CD4-positive, CD25-positive, alpha-beta regulatory T cell (primary cell): Measurements from ENCODE around the gene SCN10A. TPM values are rescaled to one million over a fixed set of nuclear protein-coding genes. Genes with fewer than 3 reads are reported as not detected.

Source experiments
- ATAC-seq, 2 donors: fragments of 150-1000 bp; cut with Tn5 transposase; one replicate each; pipeline ENCODE4 v1.10.0; 2021; ENCODE audit warnings: low read depth in 2 of 2, moderate number of reproducible peaks in 2 of 2, moderate library complexity in 1 of 2
- DNase-seq, 3 donors: peaks; one replicate each; pipeline versions ENCODE4 v3.0.0 to v3.0.0-alpha.2; 2012 to 2022; ENCODE audit warnings: mixed read lengths in 1 of 3
- H3K27ac ChIP-seq: one replicate; pipeline ENCODE4 v1.7.0; 2013; ENCODE audit warnings: mild to moderate bottlenecking, low read length; ENCODE audit not compliant: insufficient read depth, poor library complexity, severe bottlenecking
- H3K27me3 ChIP-seq: one replicate; pipeline ENCODE4 v1.7.0; 2013; ENCODE audit warnings: low read length; ENCODE audit not compliant: control insufficient read depth, insufficient read depth
- H3K36me3 ChIP-seq: one replicate; pipeline ENCODE4 v1.7.0; 2013; ENCODE audit warnings: mild to moderate bottlenecking, low read length, moderate library complexity; ENCODE audit not compliant: control insufficient read depth, insufficient read depth
- H3K4me1 ChIP-seq: 2 replicates; pipeline ENCODE4 v1.7.0; 2013; ENCODE audit warnings: mild to moderate bottlenecking, low read length; ENCODE audit not compliant: insufficient read depth, control insufficient read depth, poor library complexity, severe bottlenecking
- H3K4me3 ChIP-seq: one replicate; pipeline ENCODE4 v1.7.0; 2013; ENCODE audit warnings: low read depth, mild to moderate bottlenecking, low read length, moderate library complexity
- H3K9me3 ChIP-seq, 2 experiments: 1 replicate in 1 of 2; 2 replicates in 1 of 2; pipeline ENCODE4 v1.7.0; 2013; ENCODE audit warnings: low read length in 2 of 2, mild to moderate bottlenecking in 1 of 2, moderate library complexity in 1 of 2; ENCODE audit not compliant: control insufficient read depth in 2 of 2
- H3K27ac Mint-ChIP-seq, 3 donors: one replicate each; pipeline ENCODE4 v1.8.0; 2020 to 2022; ENCODE audit warnings: mild to moderate bottlenecking in 3 of 3, mixed read lengths in 3 of 3, moderate library complexity in 2 of 3
- H3K27me3 Mint-ChIP-seq: one replicate; pipeline ENCODE4 v1.8.0; 2022; ENCODE audit warnings: mild to moderate bottlenecking, mixed read lengths
- H3K36me3 Mint-ChIP-seq: one replicate; pipeline ENCODE4 v1.8.0; 2020; ENCODE audit warnings: mixed read lengths
- H3K4me1 Mint-ChIP-seq, 4 donors: one replicate each; pipeline ENCODE4 v1.8.0; 2020 to 2022; ENCODE audit warnings: mixed read lengths in 4 of 4, mild to moderate bottlenecking in 1 of 4
- H3K4me3 Mint-ChIP-seq, 4 donors: one replicate each; pipeline ENCODE4 v1.8.0; 2020 to 2022; ENCODE audit warnings: mild to moderate bottlenecking in 4 of 4, mixed read lengths in 4 of 4, moderate library complexity in 3 of 4
- H3K9me3 Mint-ChIP-seq, 7 donors: one replicate each; pipeline ENCODE4 v1.8.0; 2020 to 2022; ENCODE audit warnings: mixed read lengths in 7 of 7, mild to moderate bottlenecking in 3 of 7, moderate library complexity in 2 of 7
- polyA plus RNA-seq, 4 donors: library from polyadenylated mRNA; unstranded; fragments of 300-500 nt; fragmentation: Illumina TruSeq; gene quantifications; one replicate each; pipeline ENCODE4 v1.2.3, GENCODE V29; 2021
- total RNA-seq: library from RNA; stranded (reverse); gene quantifications from one replicate; pipeline ENCODE4 v1.2.3, GENCODE V29; 2022

SCN10A gene
- total and polyA plus RNA-seq, 5 donors from 2014 or later: not detected

GRCh38 chr3:38717355-38718240 lies 98.4 kb downstream of the SCN10A start:
- Mint-ChIP-seq H3K9me3 (peaks cover 0 to 2% (median 0%) of the 10 kb centered on the region in 7 donors), H3K27ac (no peak overlapping the region), H3K36me3 (no peaks in the 10 kb centered on the region), H3K4me1 (no peaks in the 10 kb centered on the region), H3K4me3 (no peak overlapping the region), H3K27me3 (no peaks in the 10 kb centered on the region)
- H3K4me3 ChIP-seq: no peak overlapping the region
- H3K4me1 ChIP-seq: no peaks in the 10 kb centered on the region
- no peak for DNase-seq
- H3K27ac ChIP-seq: no peak overlapping the region
- H3K9me3 ChIP-seq: no peaks in the 10 kb centered on the region
- no peaks in the 10 kb centered on the region for H3K36me3 ChIP-seq
- no peak for ATAC-seq
- no peaks in the 10 kb centered on the region for H3K27me3 ChIP-seq

GRCh38 chr3:38713121-38713520 lies 102.9 kb downstream of the SCN10A start:
- Mint-ChIP-seq H3K27ac (no peak overlapping the region), H3K4me3 (no peak overlapping the region), H3K9me3 (peaks cover 0 to 3% (median 0%) of the 10 kb centered on the region in 7 donors), H3K27me3 (peaks cover 4% of the 10 kb centered on the region), H3K4me1 (no peaks in the 10 kb centered on the region), H3K36me3 (no peaks in the 10 kb centered on the region)
- Histone ChIP-seq H3K4me3 (no peak overlapping the region), H3K27ac (no peak overlapping the region), H3K27me3 (no peaks in the 10 kb centered on the region), H3K36me3 (no peaks in the 10 kb centered on the region), H3K4me1 (no peaks in the 10 kb centered on the region), H3K9me3 (no peaks in the 10 kb centered on the region)
- no peak for ATAC-seq
- no peak for DNase-seq

GRCh38 chr3:38711321-38711720 lies 104.7 kb downstream of the SCN10A start:
- peaks cover 13% of the 10 kb centered on the region for H3K27me3 Mint-ChIP-seq

GRCh38 chr3:38707730-38708129 lies 108.3 kb downstream of the SCN10A start:
- Histone ChIP-seq H3K4me1 (no peaks in the 10 kb centered on the region), H3K36me3 (no peaks in the 10 kb centered on the region), H3K27ac (no peak overlapping the region), H3K27me3 (no peaks in the 10 kb centered on the region), H3K4me3 (no peak overlapping the region), H3K9me3 (no peaks in the 10 kb centered on the region)
- H3K27me3 Mint-ChIP-seq: peaks cover 13% of the 10 kb centered on the region
- H3K27ac Mint-ChIP-seq: no peak overlapping the region
- no peak overlapping the region for H3K4me3 Mint-ChIP-seq
- DNase-seq (no peak), ATAC-seq (no peak)
- H3K4me1 Mint-ChIP-seq: no peaks in the 10 kb centered on the region
- peaks cover 0 to 3% (median 0%) of the 10 kb centered on the region in 7 donors for H3K9me3 Mint-ChIP-seq
- no peaks in the 10 kb centered on the region for H3K36me3 Mint-ChIP-seq

More at GRCh38 chr3:38711321-38711720, 104.7 kb downstream of the SCN10A start:
- Histone ChIP-seq H3K4me1 (no peaks in the 10 kb centered on the region), H3K36me3 (no peaks in the 10 kb centered on the region), H3K4me3 (no peak overlapping the region), H3K27me3 (no peaks in the 10 kb centered on the region), H3K9me3 (no peaks in the 10 kb centered on the region), H3K27ac (no peak overlapping the region)
- no peak overlapping the region for H3K4me3 Mint-ChIP-seq
- H3K36me3 Mint-ChIP-seq: no peaks in the 10 kb centered on the region
- DNase-seq (no peak), ATAC-seq (no peak)
- H3K27ac Mint-ChIP-seq: no peak overlapping the region
- no peaks in the 10 kb centered on the region for H3K4me1 Mint-ChIP-seq
- H3K9me3 Mint-ChIP-seq: peaks cover 0 to 3% (median 0%) of the 10 kb centered on the region in 7 donors

GRCh38 chr3:38706961-38707360 lies 109.1 kb downstream of the SCN10A start:
- Mint-ChIP-seq H3K27ac (no peak overlapping the region), H3K4me1 (no peaks in the 10 kb centered on the region), H3K9me3 (peaks cover 0 to 3% (median 0%) of the 10 kb centered on the region in 7 donors), H3K36me3 (no peaks in the 10 kb centered on the region), H3K27me3 (peaks cover 13% of the 10 kb centered on the region), H3K4me3 (no peak overlapping the region)
- H3K27me3 ChIP-seq: no peaks in the 10 kb centered on the region
- DNase-seq: no peak
- H3K27ac ChIP-seq: no peak overlapping the region
- no peak overlapping the region for H3K4me3 ChIP-seq
- H3K36me3 ChIP-seq: no peaks in the 10 kb centered on the region
- H3K4me1 ChIP-seq: no peaks in the 10 kb centered on the region
- H3K9me3 ChIP-seq: no peaks in the 10 kb centered on the region
- no peak for ATAC-seq

GRCh38 chr3:38702231-38702630 lies 113.8 kb downstream of the SCN10A start:
- no peaks in the 10 kb centered on the region for H3K4me1 Mint-ChIP-seq
- no peaks in the 10 kb centered on the region for H3K36me3 Mint-ChIP-seq
- H3K4me3 ChIP-seq: no peak overlapping the region
- no peak overlapping the region for H3K27ac ChIP-seq
- no peak overlapping the region for H3K27ac Mint-ChIP-seq
- ATAC-seq (no peak), DNase-seq (no peak)
- H3K9me3 ChIP-seq: no peaks in the 10 kb centered on the region
- H3K27me3 Mint-ChIP-seq: peaks cover 7% of the 10 kb centered on the region
- peaks cover 2% of the 10 kb centered on the region for H3K27me3 ChIP-seq
- no peaks in the 10 kb centered on the region for H3K4me1 ChIP-seq
- peaks cover 0 to 2% (median 0%) of the 10 kb centered on the region in 7 donors for H3K9me3 Mint-ChIP-seq
- H3K4me3 Mint-ChIP-seq: no peak overlapping the region
- H3K36me3 ChIP-seq: no peaks in the 10 kb centered on the region

GRCh38 chr3:38698760-38699159 lies 117.3 kb downstream of the SCN10A start:
- no peak overlapping the region for H3K4me3 ChIP-seq
- Mint-ChIP-seq H3K4me1 (no peaks in the 10 kb centered on the region), H3K9me3 (peaks cover 0 to 4% (median 2%) of the 10 kb centered on the region in 7 donors), H3K36me3 (no peaks in the 10 kb centered on the region), H3K4me3 (no peak overlapping the region), H3K27ac (no peak overlapping the region), H3K27me3 (no peaks in the 10 kb centered on the region)
- no peaks in the 10 kb centered on the region for H3K36me3 ChIP-seq
- peaks cover 2% of the 10 kb centered on the region for H3K27me3 ChIP-seq
- DNase-seq (no peak), ATAC-seq (no peak)
- H3K9me3 ChIP-seq: no peaks in the 10 kb centered on the region
- H3K4me1 ChIP-seq: no peaks in the 10 kb centered on the region
- no peak overlapping the region for H3K27ac ChIP-seq

- DNase-seq: no peak
- Mint-ChIP-seq H3K4me3 (no peak overlapping the region), H3K9me3 (peaks cover 0 to 4% (median 2%) of the 10 kb centered on the region in 7 donors), H3K36me3 (no peaks in the 10 kb centered on the region), H3K4me1 (no peaks in the 10 kb centered on the region), H3K27ac (no peak overlapping the region), H3K27me3 (no peaks in the 10 kb centered on the region)
- Histone ChIP-seq H3K4me1 (no peaks in the 10 kb centered on the region), H3K36me3 (no peaks in the 10 kb centered on the region), H3K9me3 (no peaks in the 10 kb centered on the region), H3K4me3 (no peak overlapping the region), H3K27ac (no peak overlapping the region), H3K27me3 (peaks cover 2% of the 10 kb centered on the region)
- ATAC-seq: no peak
Observed at GRCh38 chr3:38698061-38698460, 118.0 kb downstream of the SCN10A start.
